ENCODE results near the gene CD300A.
A peak's percentile ranks its signal among the peaks of the same experiment; 100 is the strongest.

CD300A gene

DNA sequence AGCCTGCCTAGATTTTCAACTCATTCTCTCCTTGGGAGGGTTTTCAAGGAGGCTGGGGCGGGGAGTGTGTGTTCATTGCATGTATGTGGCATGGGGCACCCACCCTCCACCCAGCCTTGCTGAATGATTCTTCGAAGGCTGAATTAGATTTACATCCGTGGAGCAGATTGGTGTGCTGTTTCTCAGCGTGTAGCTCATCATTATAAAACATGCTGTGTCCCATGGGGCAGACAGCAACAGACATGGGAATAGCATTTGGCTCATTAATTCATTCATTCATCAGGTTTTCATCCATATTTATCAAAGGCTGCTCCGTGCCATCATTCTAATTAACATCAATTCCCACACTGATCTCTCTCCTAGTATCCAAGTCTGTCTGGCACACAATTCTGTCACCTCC, 10.6 kb upstream of the CD300A start:
- no peak for DNase-seq

DNA sequence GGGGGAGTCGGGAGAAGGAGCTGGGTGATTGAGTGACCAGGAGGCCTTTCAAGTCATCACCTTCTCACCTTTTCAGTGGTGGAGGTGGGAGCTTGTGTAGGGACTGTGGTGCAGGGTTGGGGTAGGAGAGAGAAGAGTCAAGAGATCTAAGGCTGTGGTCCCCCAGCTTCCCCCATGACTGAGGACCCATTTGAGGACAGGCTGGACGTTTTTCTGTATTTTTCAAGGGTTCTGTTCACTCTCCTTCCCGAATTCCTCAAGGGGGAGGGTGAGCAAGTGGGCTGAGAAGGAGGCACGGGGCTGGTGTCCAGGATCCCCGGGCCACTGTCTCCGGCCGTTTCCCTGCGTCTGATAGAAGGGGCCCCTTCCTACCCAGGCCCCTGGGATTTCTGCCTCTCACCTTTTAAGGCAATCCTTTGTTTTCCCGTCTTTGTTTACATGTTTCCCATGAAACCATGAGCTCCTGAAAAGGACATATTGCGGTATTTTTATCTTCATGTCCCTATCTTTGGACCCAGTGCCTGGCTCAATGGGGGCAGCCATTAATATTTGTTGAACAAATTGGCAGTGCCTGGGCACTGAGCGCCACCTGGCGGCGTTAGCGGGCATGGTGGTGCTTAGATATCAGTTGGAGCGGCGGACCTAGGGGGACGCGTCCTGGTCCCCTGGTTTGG, 9.2 kb upstream of the CD300A start:
- DNase-seq, result peak; percentile 73

DNA sequence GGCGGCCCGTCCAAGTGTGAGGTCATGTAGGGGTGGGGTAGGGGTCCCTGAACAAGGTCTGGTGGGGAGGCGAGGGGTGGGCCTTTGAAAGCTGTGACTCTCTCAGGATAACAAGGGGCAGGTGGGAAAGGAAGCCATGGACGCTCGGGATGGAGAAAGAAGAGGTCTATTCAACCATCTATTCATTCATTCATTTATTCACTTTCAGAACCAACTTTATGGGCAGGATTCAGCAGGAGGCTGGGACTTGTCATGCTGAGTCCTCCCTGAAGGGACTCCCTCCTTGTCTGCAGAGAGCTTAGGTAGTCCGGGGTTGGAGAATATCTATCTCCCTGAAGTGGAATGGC, 8.6 kb upstream of the CD300A start:
- DNase-seq, result no peak

DNA sequence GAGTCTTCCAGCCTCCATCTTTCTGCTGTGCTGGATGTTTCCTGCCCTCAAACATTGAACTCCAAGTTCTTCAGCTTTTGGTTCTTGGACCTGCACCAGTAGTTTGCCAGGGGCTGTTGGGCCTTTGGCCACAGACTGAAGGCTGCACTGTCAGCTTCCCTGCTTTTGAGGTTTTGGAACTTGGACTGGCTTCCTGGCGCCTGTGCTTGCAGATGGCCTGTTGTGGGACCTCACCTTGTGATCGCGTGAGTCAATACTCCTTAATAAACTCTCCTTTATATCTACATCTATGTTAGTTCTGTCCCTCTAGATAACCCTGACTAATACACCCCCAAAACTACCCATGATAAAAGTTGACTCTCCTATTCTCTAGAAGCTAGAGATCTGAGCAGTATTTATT, 7.6 kb upstream of the CD300A start:
- no peak for DNase-seq

DNA sequence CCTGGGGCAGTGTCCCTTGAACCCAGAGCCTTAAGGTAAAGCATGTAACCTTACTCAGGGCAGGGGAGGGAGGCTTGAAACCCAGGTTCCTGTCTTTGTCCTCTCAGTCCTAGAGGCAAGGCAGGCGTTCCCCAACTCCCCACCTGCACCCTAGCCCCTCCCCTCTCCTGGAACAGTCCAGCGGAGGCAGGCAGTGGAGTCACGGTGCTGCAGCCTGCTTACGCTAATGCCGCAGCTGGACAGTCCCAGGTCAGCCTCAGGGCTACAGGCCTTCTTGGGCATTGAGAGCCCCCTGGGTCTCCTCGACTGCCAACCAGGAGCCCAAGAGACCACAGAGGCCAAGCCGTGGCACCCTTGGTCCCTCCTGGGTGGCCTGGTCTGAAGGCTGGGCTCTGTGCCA, 6.8 kb upstream of the CD300A start:
- no peak for DNase-seq

GRCh38 chr17:74460241-74460640, 6.2 kb upstream of the CD300A start:
- no peak for DNase-seq

- DNase-seq, result no peak
These were observed 5.4 kb upstream of the CD300A start for GRCh38 chr17:74460996-74461395.

DNA sequence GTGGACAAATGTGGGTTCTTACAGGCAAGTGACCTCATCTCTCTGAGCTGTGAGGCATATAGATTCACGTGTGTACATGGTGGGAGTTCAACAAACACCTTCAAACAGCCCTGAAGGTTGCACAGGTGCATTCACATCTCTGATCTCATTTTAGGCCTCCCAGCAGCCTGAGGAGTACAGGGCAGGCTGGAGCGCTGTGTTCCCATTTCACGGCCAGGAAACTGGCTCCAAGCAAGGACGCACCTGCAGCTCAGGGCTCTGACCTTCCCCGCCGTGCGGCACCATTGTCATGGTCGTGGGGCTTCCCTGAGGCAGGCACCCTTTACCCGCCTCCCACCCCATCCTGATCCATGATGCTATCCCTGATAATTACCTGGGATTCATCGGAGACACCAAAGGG, 4.8 kb upstream of the CD300A start:
- DNase-seq, result no peak

- no peak for DNase-seq
These were observed 1.6 kb upstream of the CD300A start for GRCh38 chr17:74464730-74465377.

DNA sequence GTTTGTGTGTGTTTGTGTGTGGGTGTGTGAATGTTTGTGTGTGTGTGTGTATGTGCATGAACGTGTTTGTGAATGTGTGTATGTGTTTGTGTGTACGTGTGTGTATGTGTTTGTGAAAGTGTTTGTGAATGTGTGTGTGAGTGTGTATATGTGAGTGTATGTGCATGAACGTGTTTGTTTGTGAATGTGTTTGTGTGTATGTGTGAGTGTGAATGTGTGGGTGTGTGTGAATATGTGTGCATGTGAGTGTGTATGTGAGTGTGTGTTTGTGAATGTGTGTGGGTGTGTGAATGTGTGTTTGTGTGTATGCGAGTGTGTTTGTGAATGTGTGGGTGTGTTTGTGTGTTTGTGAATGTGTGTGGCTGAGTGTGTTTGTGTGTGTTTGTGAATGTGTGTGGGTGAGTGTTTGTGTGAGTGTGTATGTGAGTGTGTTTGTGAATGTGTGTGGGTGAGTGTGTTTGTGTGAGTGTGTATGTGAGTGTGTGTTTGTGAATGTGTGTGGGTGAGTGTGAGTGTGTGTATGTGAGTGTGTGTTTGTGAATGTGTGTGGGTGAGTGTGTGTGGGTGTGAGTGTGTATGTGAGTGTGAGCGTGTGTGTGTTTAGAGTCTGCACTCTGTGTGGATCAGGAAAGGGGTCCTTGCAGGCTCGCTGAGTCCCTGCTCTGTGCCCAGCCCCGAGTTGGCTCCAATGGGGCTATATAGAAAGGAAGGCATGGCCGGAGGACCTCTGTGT, 890 bp upstream of the CD300A start:
- DNase-seq, result no peak

- DNase-seq, result no peak
These were observed 372 bp downstream of the CD300A start for GRCh38 chr17:74466828-74467184.

- DNase-seq, result no peak
These were observed 952 bp downstream of the CD300A start for GRCh38 chr17:74467221-74467951.

DNA sequence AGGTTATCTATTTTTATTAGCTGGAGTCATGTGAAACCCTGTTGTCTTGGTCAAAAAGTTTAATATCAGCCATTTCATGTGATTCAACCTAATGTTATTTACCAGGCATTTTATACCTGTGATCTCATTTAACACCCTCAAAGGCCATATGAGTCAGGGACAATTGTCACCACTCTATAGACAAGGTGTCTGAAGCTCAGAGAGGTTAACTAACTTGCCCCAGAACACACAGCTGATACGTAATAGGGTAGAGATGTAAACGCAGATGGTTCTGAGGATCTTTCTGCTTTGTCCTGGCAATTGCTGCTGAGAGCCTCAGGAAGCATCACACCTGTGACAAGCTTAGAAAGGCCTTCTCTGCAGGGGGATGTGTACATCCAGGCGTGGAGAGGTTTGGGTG, 4.9 kb downstream of the CD300A start:
- DNase-seq, result no peak

DNA sequence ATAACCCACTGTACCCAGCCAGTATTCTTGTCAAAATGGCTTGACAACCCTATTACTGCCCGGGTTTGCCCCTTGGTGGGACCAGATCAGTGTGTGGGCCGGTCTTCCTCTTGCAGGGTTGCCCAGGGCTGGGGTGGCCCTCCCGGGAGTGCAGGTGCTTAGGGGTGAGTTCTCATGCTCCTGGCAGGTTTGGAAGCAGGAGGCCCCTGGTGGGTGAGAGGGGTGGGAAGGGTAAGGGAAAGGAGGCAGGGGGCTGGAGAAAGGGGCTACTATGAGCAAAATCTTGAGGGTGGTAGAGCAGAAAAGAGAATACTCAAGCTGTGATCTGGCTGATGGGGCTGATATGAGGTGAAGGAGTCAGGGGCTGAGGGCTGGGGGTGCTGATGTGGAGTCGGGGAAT, 6.5 kb downstream of the CD300A start:
- DNase-seq, result no peak

DNA sequence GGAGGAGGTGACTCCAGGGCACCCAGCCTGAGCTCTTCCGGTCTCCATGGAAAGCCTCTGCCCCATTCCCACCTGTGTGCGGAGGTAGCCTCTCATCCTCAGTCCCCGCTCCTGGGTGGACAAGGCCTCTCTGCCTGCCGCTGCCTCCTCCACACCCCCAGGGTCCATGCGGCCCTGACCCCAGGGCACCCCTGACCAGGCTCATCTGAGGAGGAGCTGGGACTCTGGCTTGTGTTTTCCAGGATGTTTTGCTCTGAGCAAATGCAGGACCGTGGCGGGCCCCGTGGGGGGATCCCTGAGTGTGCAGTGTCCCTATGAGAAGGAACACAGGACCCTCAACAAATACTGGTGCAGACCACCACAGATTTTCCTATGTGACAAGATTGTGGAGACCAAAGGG, 6.9 kb downstream of the CD300A start:
- DNase-seq, result no peak

DNA sequence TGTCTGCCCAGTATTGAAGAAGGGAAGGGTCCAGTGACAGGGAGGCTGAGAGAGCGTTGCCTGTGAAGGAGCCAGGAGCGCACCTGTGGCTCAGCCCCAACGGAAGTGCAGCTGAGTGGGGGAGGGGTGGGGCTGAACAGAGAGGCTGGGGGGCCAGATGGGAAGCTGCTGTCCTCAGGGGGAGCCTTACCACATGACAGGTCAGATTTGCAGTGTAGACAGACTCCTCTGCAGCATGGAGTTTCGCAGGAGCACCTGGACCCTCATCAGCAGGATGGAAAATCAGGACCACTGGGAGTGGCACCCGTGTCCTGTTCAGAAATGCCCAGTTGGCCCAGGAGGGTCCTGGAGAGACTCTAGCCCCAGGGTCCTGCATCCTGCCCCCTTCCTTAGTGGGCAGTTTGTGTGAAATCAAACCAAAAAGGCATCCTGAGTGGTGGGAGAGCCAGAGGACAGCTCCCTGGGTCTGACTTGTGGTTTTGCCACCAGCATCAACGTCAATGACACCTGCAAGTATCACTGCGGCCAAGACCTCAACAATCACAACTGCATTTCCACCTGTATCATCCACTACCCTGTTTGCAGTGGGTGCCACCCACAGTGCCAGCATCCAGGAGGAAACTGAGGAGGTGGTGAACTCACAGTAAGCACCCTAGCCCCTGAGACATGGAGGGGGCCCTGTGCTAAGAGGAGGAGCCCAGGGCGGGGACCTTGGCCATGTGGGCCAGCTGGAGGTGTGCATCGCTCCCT, 7.8 kb downstream of the CD300A start:
- DNase-seq, result no peak

- DNase-seq, result no peak
These were observed 8.8 kb downstream of the CD300A start for GRCh38 chr17:74475189-74475588.

GRCh38 chr17:74477411-74477810, 11.0 kb downstream of the CD300A start:
- DNase-seq, result no peak

GRCh38 chr17:74478420-74479100, 12.1 kb downstream of the CD300A start:
- DNase-seq, result no peak

- DNase-seq, result no peak
These were observed 13.9 kb downstream of the CD300A start for GRCh38 chr17:74480290-74480689.

DNA sequence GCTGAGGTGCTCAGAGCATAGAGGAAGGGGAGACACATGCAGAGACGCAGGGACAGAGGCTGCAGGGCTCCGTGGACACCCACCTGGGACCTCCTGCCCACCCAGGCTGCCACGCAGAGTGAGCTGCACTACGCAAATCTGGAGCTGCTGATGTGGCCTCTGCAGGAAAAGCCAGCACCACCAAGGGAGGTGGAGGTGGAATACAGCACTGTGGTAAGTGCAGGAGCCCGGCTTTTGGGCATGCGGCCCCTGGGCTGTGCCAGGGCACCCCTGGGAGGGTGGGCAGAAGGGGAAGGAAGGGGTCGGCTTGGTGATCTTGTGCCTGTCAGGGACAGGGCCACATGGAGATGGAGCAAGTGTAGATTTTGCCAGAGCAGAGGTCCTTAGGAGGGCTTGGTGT, 15.2 kb downstream of the CD300A start:
- DNase-seq, result no peak

DNA sequence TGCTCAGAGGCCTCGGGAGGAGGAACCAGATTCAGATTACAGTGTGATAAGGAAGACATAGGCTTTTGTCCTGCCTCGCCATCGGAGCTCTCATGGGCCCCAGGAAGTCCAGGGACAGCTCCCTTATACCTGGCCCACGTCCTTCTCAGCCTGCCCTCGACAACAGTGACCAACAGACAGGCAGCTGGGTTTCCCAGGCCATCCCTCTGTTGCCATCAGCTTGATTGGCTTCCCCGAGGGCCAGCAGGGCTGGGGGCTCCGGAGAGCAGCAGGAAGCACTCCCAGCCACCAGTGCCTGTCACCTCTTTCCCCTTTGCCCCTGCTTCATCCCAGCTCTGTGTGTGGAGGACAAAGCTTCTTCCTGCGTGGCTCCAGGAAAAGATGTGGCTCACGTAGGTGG, 17.6 kb downstream of the CD300A start:
- DNase-seq, result no peak

All from activated CD8-positive, alpha-beta memory T cell treated with anti-CD3 and anti-CD28 coated beads, Interleukin-2, amount 50 U/mL, for 4 hours (primary cell).